Upper lobe of right lung (tissue), 1 donor: ENCODE data around the gene IKBKG. TPM values are rescaled to one million over a fixed set of nuclear protein-coding genes. Genes with fewer than 3 reads are reported as not detected.
A peak's percentile ranks its signal among the peaks of the same experiment; 100 is the strongest.
"Not testable (repeated sequence)": the region's sequence is repeated elsewhere in the genome, so short reads cannot be mapped to it uniquely, and the experiment has no call there.

ENCODE experiments used
- ATAC-seq: fragments of 200-7000 bp; cut with Tn5 transposase; one replicate; pipeline ENCODE4 v1.9.1; 2020; ENCODE audit warnings: mild to moderate bottlenecking, moderate library complexity
- DNase-seq: peaks from one replicate; pipeline ENCODE4 v3.0.0-alpha.2; 2020
- H3K27ac ChIP-seq: fragments of 200-600 bp; one replicate; pipeline ENCODE4 v1.8.0; 2022
- H3K27me3 ChIP-seq: fragments of 200-600 bp; one replicate; pipeline ENCODE4 v1.8.0; 2022; ENCODE audit warnings: mild to moderate bottlenecking
- H3K36me3 ChIP-seq: fragments of 200-600 bp; one replicate; pipeline ENCODE4 v1.8.0; 2022
- H3K4me1 ChIP-seq: fragments of 200-600 bp; one replicate; pipeline ENCODE4 v1.8.0; 2022
- H3K4me3 ChIP-seq: fragments of 200-600 bp; one replicate; pipeline ENCODE4 v1.8.0; 2022; ENCODE audit warnings: mild to moderate bottlenecking
- H3K9me3 ChIP-seq: fragments of 200-600 bp; one replicate; pipeline ENCODE4 v1.8.0; 2022
- CTCF ChIP-seq: fragments of 200-600 bp; IDR thresholded peaks from one replicate; pipeline ENCODE4 v1.8.0; 2022; ENCODE audit warnings: antibody characterized with exemption
- intact Hi-C: fragments of 100-400 bp; cut with DNase I; formaldehyde crosslinking; loops from one replicate; pipeline ENCODE4 v1.11.0; 2022
- total RNA-seq: library from RNA; stranded (reverse); fragmentation: NEBNext Ultra II Directional; extraction: Animal tissue kit (Norgen Biotek cat#: 25700); gene quantifications from one replicate; pipeline ENCODE4 v1.2.1, GENCODE V29; 2021
- donor health status: DM: no; HTN: yes; CAD: no; lungs with severe emphysema.

IKBKG gene
- total RNA-seq, 1 donor from 2014 or later, result 33.4 TPM

GRCh38 chrX:154582994-154583393, 35.6 kb downstream of the IKBKG start:
- H3K4me1 ChIP-seq, H3K27me3 ChIP-seq, H3K36me3 ChIP-seq, H3K4me3 ChIP-seq, intact Hi-C loops, DNase-seq, H3K9me3 ChIP-seq, H3K27ac ChIP-seq: not testable (repeated sequence)
- peak; percentile 76 for ATAC-seq

GRCh38 chrX:154584585-154585183, 37.3 kb downstream of the IKBKG start, which contains the start of gene CTAG1A:
Gene CTAG1A, plus strand, starts transcription at chrX:154585133. Its CDS starts 74 bp downstream, at chrX:154585207.
- DNase-seq, H3K4me1 ChIP-seq, H3K4me3 ChIP-seq, ATAC-seq, intact Hi-C loops, H3K36me3 ChIP-seq, H3K27ac ChIP-seq, H3K9me3 ChIP-seq, H3K27me3 ChIP-seq: not testable (repeated sequence)

- ATAC-seq, result not testable (repeated sequence)
Measured at GRCh38 chrX:154590415-154590814, 43.0 kb downstream of the IKBKG start.

GRCh38 chrX:154592505-154592904, 45.1 kb downstream of the IKBKG start:
- ATAC-seq, result no peak
- no peak for DNase-seq
- intact Hi-C loops, result no loop called here
- Histone ChIP-seq H3K36me3 (no peaks in the 10 kb centered on the region), H3K27ac (no peak overlapping the region), H3K4me1 (no peaks in the 10 kb centered on the region), H3K27me3 (no peaks in the 10 kb centered on the region), H3K4me3 (no peak overlapping the region), H3K9me3 (no peaks in the 10 kb centered on the region)
- TF ChIP-seq CTCF, result no peak

More at GRCh38 chrX:154590415-154590814, 43.0 kb downstream of the IKBKG start:
- H3K9me3 ChIP-seq, H3K4me3 ChIP-seq, H3K27ac ChIP-seq, H3K4me1 ChIP-seq, intact Hi-C loops, DNase-seq, H3K27me3 ChIP-seq, H3K36me3 ChIP-seq: not testable (repeated sequence)

GRCh38 chrX:154593201-154593600, 45.8 kb downstream of the IKBKG start:
- no peaks in the 10 kb centered on the region for H3K27me3 ChIP-seq
- ATAC-seq (no peak), DNase-seq (no peak)
- intact Hi-C loops, result no loop called here
- no peak overlapping the region for H3K4me3 ChIP-seq
- no peaks in the 10 kb centered on the region for H3K4me1 ChIP-seq
- H3K36me3 ChIP-seq, result no peaks in the 10 kb centered on the region
- H3K9me3 ChIP-seq, result no peaks in the 10 kb centered on the region
- no peak for TF ChIP-seq CTCF
- H3K27ac ChIP-seq, result no peak overlapping the region

GRCh38 chrX:154594491-154594890, 47.1 kb downstream of the IKBKG start:
- intact Hi-C loops, result no loop called here

More at GRCh38 chrX:154594491-154594890, 47.1 kb downstream of the IKBKG start:
- no peak for TF ChIP-seq CTCF
- Histone ChIP-seq H3K4me3 (no peak overlapping the region), H3K4me1 (no peaks in the 10 kb centered on the region), H3K36me3 (no peaks in the 10 kb centered on the region), H3K27ac (no peak overlapping the region), H3K9me3 (no peaks in the 10 kb centered on the region), H3K27me3 (no peaks in the 10 kb centered on the region)
- ATAC-seq (no peak), DNase-seq (no peak)
